SHP77 treated with DMSO at 0.1 percent for 48 hours (cell line): Measurements from ENCODE around the gene RNH1.

Experiments used
- DNase-seq: peaks from one replicate; lab custom pipeline; 2025; lab: John Stamatoyannopoulos, UW

The RNH1 gene

GRCh38 chr11:499201-500076 lies 7.6 kb downstream of the RNH1 start:
- DNase-seq, result no peak

- DNase-seq, result no peak
Measured at GRCh38 chr11:498297-499181, 8.5 kb downstream of the RNH1 start.

- DNase-seq, result no peak
Measured at GRCh38 chr11:497565-498296, 9.3 kb downstream of the RNH1 start.

GRCh38 chr11:496834-497564 lies 10.0 kb downstream of the RNH1 start:
- DNase-seq, result no peak

- DNase-seq, result no peak
Measured at GRCh38 chr11:495537-495931, 11.5 kb downstream of the RNH1 start.

- peak; percentile 48 for DNase-seq
Measured at GRCh38 chr11:494761-495536, 12.1 kb downstream of the RNH1 start.

- no peak for DNase-seq
Measured at GRCh38 chr11:492427-493226, 14.4 kb downstream of the RNH1 start.

GRCh38 chr11:491358-491757 lies 15.7 kb downstream of the RNH1 start:
- no peak for DNase-seq

GRCh38 chr11:490930-491260 lies 16.1 kb downstream of the RNH1 start:
- no peak for DNase-seq

- no peak for DNase-seq
Measured at GRCh38 chr11:490186-490929, 16.7 kb downstream of the RNH1 start.

- no peak for DNase-seq
Measured at GRCh38 chr11:489610-490185, 17.3 kb downstream of the RNH1 start.

GRCh38 chr11:488992-489391 lies 18.1 kb downstream of the RNH1 start:
- DNase-seq, result no peak

- no peak for DNase-seq
Measured at GRCh38 chr11:488579-488978, 18.5 kb downstream of the RNH1 start.

GRCh38 chr11:488062-488461 lies 19.0 kb downstream of the RNH1 start:
- DNase-seq, result no peak

- no peak for DNase-seq
Measured at GRCh38 chr11:487571-488021, 19.4 kb downstream of the RNH1 start.

GRCh38 chr11:486189-486588 lies 20.9 kb downstream of the RNH1 start:
- DNase-seq, result no peak

GRCh38 chr11:484616-485015 lies 22.4 kb downstream of the RNH1 start:
- no peak for DNase-seq

- no peak for DNase-seq
Measured at GRCh38 chr11:479311-479710, 27.7 kb downstream of the RNH1 start.
